ENCODE measurements around the gene ZBTB38. TPM values are rescaled to one million over a fixed set of nuclear protein-coding genes. Genes with fewer than 3 reads are reported as not detected.

Gene ZBTB38
- total RNA-seq, 1 experiment from 2014 or later, result 46.7 TPM

DNA sequence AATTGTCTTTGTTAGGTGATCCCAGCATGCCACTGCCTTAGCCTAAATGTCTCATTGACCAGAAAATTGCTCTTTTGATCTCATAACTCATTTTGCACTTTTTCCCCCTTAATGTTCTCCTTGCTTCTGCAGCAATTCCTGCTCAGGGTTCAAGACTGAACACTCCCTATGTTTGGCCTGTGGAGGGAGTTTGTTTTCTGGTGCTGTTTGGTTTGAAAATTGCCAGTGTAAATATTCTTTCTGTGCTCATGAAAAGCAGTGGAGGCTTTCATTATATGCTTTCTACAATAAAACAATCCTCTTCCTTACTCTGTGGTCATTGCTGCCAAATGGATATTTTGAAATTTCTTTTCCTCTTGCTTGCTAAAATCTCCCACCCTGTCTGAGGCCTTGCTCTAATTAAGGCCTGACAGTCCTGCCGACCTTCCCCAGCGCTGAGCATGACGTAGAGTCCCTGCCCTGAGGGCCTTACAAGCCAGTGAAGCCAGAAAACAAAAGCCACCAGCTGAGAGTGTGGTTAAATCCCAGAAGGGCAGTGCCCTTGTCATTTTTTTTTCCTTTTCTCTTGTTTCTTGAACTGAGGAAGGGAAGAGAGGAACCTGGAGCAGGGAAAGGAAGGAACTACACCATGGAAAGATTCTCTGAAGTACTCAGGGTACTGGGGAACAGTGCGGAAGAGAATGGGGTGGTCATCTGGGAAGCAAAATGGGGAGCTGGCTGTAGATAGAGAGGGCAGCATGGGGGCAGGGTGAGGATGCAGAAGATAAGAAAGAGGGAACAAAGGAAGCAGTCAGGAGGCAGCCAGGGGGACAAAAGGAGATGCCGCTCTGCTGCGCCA is 24.8 kb downstream of the ZBTB38 start:
- no peak overlapping the region for H3K4me3 ChIP-seq (ENCODE audit: low read depth in 2 of 2, low read length in 2 of 2)
- ChIA-PET CTCF (no interaction called here), POLR2A (no interaction called here)
- DNase-seq (ENCODE audit: low read depth, low spot score), result no peak
- peak; percentile 63; the same call in 1 of the 2 replicates for ATAC-seq
- intact Hi-C loops (cut with micrococcal nuclease; ENCODE audit: unreplicated experiment) (no loop called here), in situ Hi-C loops (cut with HindIII; ENCODE audit: low pct_unique_long_range_greater_than_20kb, low sequenced_read_pairs) (no loop called here)
- no peaks in the 10 kb centered on the region; the same call in 1 of the 2 replicates for H3K4me1 ChIP-seq (ENCODE audit: control insufficient read depth, insufficient read depth, low read length)
- TF ChIP-seq SIN3A (IDR thresholded peaks at IDR 0.05; ENCODE audit: borderline replicate concordance, insufficient read depth, low read depth, low read length) (no peak), TCF7L2 (IDR thresholded peaks at IDR 0.05; ENCODE audit: low read depth, low read length) (no peak), POLR2AphosphoS5 (IDR thresholded peaks at IDR 0.05; ENCODE audit: low read depth, low read length) (no peak)
- TF ChIP-seq, protein P1, sequence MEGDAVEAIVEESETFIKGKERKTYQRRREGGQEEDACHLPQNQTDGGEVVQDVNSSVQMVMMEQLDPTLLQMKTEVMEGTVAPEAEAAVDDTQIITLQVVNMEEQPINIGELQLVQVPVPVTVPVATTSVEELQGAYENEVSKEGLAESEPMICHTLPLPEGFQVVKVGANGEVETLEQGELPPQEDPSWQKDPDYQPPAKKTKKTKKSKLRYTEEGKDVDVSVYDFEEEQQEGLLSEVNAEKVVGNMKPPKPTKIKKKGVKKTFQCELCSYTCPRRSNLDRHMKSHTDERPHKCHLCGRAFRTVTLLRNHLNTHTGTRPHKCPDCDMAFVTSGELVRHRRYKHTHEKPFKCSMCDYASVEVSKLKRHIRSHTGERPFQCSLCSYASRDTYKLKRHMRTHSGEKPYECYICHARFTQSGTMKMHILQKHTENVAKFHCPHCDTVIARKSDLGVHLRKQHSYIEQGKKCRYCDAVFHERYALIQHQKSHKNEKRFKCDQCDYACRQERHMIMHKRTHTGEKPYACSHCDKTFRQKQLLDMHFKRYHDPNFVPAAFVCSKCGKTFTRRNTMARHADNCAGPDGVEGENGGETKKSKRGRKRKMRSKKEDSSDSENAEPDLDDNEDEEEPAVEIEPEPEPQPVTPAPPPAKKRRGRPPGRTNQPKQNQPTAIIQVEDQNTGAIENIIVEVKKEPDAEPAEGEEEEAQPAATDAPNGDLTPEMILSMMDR (IDR thresholded peaks at IDR 0.05), result no peak
- TF ChIP-seq, protein P2, sequence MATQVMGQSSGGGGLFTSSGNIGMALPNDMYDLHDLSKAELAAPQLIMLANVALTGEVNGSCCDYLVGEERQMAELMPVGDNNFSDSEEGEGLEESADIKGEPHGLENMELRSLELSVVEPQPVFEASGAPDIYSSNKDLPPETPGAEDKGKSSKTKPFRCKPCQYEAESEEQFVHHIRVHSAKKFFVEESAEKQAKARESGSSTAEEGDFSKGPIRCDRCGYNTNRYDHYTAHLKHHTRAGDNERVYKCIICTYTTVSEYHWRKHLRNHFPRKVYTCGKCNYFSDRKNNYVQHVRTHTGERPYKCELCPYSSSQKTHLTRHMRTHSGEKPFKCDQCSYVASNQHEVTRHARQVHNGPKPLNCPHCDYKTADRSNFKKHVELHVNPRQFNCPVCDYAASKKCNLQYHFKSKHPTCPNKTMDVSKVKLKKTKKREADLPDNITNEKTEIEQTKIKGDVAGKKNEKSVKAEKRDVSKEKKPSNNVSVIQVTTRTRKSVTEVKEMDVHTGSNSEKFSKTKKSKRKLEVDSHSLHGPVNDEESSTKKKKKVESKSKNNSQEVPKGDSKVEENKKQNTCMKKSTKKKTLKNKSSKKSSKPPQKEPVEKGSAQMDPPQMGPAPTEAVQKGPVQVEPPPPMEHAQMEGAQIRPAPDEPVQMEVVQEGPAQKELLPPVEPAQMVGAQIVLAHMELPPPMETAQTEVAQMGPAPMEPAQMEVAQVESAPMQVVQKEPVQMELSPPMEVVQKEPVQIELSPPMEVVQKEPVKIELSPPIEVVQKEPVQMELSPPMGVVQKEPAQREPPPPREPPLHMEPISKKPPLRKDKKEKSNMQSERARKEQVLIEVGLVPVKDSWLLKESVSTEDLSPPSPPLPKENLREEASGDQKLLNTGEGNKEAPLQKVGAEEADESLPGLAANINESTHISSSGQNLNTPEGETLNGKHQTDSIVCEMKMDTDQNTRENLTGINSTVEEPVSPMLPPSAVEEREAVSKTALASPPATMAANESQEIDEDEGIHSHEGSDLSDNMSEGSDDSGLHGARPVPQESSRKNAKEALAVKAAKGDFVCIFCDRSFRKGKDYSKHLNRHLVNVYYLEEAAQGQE (IDR thresholded peaks at IDR 0.05; ENCODE audit: insufficient read depth in 1 of 2, low read depth in 2 of 2, low read length in 1 of 2), result no peak
- H3K27ac ChIP-seq (ENCODE audit: low read length), result peak overlapping the region; percentile 1; the same call in 1 of the 2 replicates
- no TSS peak for BruUV-seq (replicated peaks)
- H3K9me3 ChIP-seq (ENCODE audit: control insufficient read depth, insufficient read depth, low read depth, low read length), result peaks cover 5% of the 10 kb centered on the region; the same call in 1 of the 2 replicates
- no peaks in the 10 kb centered on the region for H3K36me3 ChIP-seq (ENCODE audit: control insufficient read depth, insufficient read depth, low read length)
- no peaks in the 10 kb centered on the region for H3K27me3 ChIP-seq (ENCODE audit: control insufficient read depth, insufficient read depth, low read length)

DNA sequence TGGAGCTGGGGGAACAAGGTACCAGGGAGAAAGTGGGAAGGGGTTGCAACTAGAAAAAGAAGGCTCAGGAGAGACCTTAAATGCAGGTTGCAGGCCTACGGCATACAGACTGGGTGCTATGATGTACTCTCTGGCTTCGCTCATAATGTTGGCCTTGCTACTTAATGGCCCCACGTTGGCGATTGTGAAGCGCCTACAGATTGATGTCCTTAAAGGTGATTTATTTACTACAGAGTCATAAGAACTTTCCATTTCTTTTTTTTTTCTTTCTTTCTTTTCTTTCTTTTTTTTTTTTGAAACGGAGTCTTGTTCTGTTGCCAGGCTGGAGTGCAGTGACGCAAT is 25.4 kb downstream of the ZBTB38 start:
- Histone ChIP-seq H3K27me3 (ENCODE audit: control insufficient read depth, insufficient read depth, low read length) (no peaks in the 10 kb centered on the region), H3K27ac (ENCODE audit: low read length) (no peak overlapping the region), H3K4me3 (ENCODE audit: low read depth in 2 of 2, low read length in 2 of 2) (no peak overlapping the region), H3K36me3 (ENCODE audit: control insufficient read depth, insufficient read depth, low read length) (no peaks in the 10 kb centered on the region), H3K4me1 (ENCODE audit: control insufficient read depth, insufficient read depth, low read length) (no peaks in the 10 kb centered on the region; the same call in 1 of the 2 replicates), H3K9me3 (ENCODE audit: control insufficient read depth, insufficient read depth, low read depth, low read length) (peaks cover 5% of the 10 kb centered on the region; the same call in 1 of the 2 replicates)
- DNase-seq (ENCODE audit: low read depth, low spot score), result no peak
- in situ Hi-C loops (cut with HindIII; ENCODE audit: low pct_unique_long_range_greater_than_20kb, low sequenced_read_pairs) (no loop called here), intact Hi-C loops (cut with micrococcal nuclease; ENCODE audit: unreplicated experiment) (no loop called here)
- CTCF ChIA-PET, result no interaction called here
- no TSS peak for BruUV-seq (replicated peaks)
- ATAC-seq, result no peak
- POLR2A ChIA-PET, result no interaction called here
- TF ChIP-seq SIN3A (IDR thresholded peaks at IDR 0.05; ENCODE audit: borderline replicate concordance, insufficient read depth, low read depth, low read length) (no peak), POLR2AphosphoS5 (IDR thresholded peaks at IDR 0.05; ENCODE audit: low read depth, low read length) (no peak), TCF7L2 (IDR thresholded peaks at IDR 0.05; ENCODE audit: low read depth, low read length) (no peak)
- TF ChIP-seq, protein P1 (IDR thresholded peaks at IDR 0.05), result no peak
- TF ChIP-seq, protein P2 (IDR thresholded peaks at IDR 0.05; ENCODE audit: insufficient read depth in 1 of 2, low read depth in 2 of 2, low read length in 1 of 2), result no peak
